ENCODE measurements around the gene COL6A3. TPM values are rescaled to one million over a fixed set of nuclear protein-coding genes. Genes with fewer than 3 reads are reported as not detected.

COL6A3 gene
- polyA plus RNA-seq, 3 donors: not detected

GRCh38 chr2:237315170-237315828 lies 98.7 kb downstream of the COL6A3 start:
- Histone ChIP-seq H3K27ac (ENCODE audit: low read depth in 1 of 2, low read length in 2 of 2) (no peak overlapping the region), H2AFZ (ENCODE audit: insufficient read depth, low read depth, low read length, poor library complexity, severe bottlenecking) (no peak overlapping the region), H3K4me2 (replicated peaks; ENCODE audit: extremely low read depth, low read length, poor library complexity, severe bottlenecking) (no peak overlapping the region), H3K9ac (ENCODE audit: insufficient read depth, low read length, poor library complexity, severe bottlenecking) (no peak overlapping the region), H3K9me3 (replicated peaks in 1 of 2; ENCODE audit: control insufficient read depth in 1 of 2, insufficient read depth in 1 of 2, low read length in 2 of 2) (no peaks in the 10 kb centered on the region), H3K27me3 (ENCODE audit: control insufficient read depth in 2 of 2, insufficient read depth in 2 of 2, low read length in 2 of 2) (no peaks in the 10 kb centered on the region), H3K4me1 (ENCODE audit: control insufficient read depth in 1 of 2, insufficient read depth in 2 of 2, low read length in 2 of 2) (no peaks in the 10 kb centered on the region), H4K20me1 (ENCODE audit: insufficient read depth, low read length) (no peaks in the 10 kb centered on the region), H3K4me3 (replicated peaks in 1 of 3; ENCODE audit: low read depth in 2 of 3, low read length in 3 of 3) (no peak overlapping the region), H3K36me3 (replicated peaks in 1 of 2; ENCODE audit: control insufficient read depth in 1 of 2, insufficient read depth in 2 of 2, low read length in 2 of 2) (no peaks in the 10 kb centered on the region), H3K79me2 (ENCODE audit: insufficient read depth, low read length) (no peaks in the 10 kb centered on the region)
- no peak for DNase-seq
- Mint-ChIP-seq H3K4me3 (no peak overlapping the region), H3K27ac (no peak overlapping the region), H3K36me3 (no peaks in the 10 kb centered on the region), H3K27me3 (ENCODE audit: low read depth in 3 of 3) (peaks cover 0 to 15% (median 4%) of the 10 kb centered on the region in 3 donors), H3K4me1 (peaks cover 2% of the 10 kb centered on the region), H3K9me3 (no peaks in the 10 kb centered on the region)
- no peak for TF ChIP-seq CTCF (IDR thresholded peaks at IDR 0.05)
- intact Hi-C loops (cut with micrococcal nuclease): no loop called here
- WGBS (ENCODE audit: insufficient coverage): 79% methylated on average over 10 of the region's 14 CpGs

GRCh38 chr2:237314681-237315080 lies 99.3 kb downstream of the COL6A3 start:
- no CpG with 5 or more reads among the region's 3 CpGs for WGBS (ENCODE audit: insufficient coverage)
- no peak overlapping the region for H3K9ac ChIP-seq (ENCODE audit: insufficient read depth, low read length, poor library complexity, severe bottlenecking)
- intact Hi-C loops (cut with micrococcal nuclease): no loop called here

More at GRCh38 chr2:237314681-237315080, 99.3 kb downstream of the COL6A3 start:
- Histone ChIP-seq H3K4me3 (replicated peaks in 1 of 3; ENCODE audit: low read depth in 2 of 3, low read length in 3 of 3) (no peak overlapping the region), H3K4me1 (ENCODE audit: control insufficient read depth in 1 of 2, insufficient read depth in 2 of 2, low read length in 2 of 2) (no peaks in the 10 kb centered on the region), H2AFZ (ENCODE audit: insufficient read depth, low read depth, low read length, poor library complexity, severe bottlenecking) (no peak overlapping the region), H3K27me3 (ENCODE audit: control insufficient read depth in 2 of 2, insufficient read depth in 2 of 2, low read length in 2 of 2) (no peaks in the 10 kb centered on the region), H3K9me3 (replicated peaks in 1 of 2; ENCODE audit: control insufficient read depth in 1 of 2, insufficient read depth in 1 of 2, low read length in 2 of 2) (no peaks in the 10 kb centered on the region), H3K36me3 (replicated peaks in 1 of 2; ENCODE audit: control insufficient read depth in 1 of 2, insufficient read depth in 2 of 2, low read length in 2 of 2) (no peaks in the 10 kb centered on the region), H3K27ac (ENCODE audit: low read depth in 1 of 2, low read length in 2 of 2) (no peak overlapping the region), H3K4me2 (replicated peaks; ENCODE audit: extremely low read depth, low read length, poor library complexity, severe bottlenecking) (no peak overlapping the region), H3K79me2 (ENCODE audit: insufficient read depth, low read length) (no peaks in the 10 kb centered on the region), H4K20me1 (ENCODE audit: insufficient read depth, low read length) (no peaks in the 10 kb centered on the region)
- H3K36me3 Mint-ChIP-seq: no peaks in the 10 kb centered on the region
- H3K9me3 Mint-ChIP-seq: no peaks in the 10 kb centered on the region
- no peak overlapping the region for H3K4me3 Mint-ChIP-seq
- DNase-seq: no peak
- TF ChIP-seq CTCF (IDR thresholded peaks at IDR 0.05): no peak
- H3K27me3 Mint-ChIP-seq (ENCODE audit: low read depth in 3 of 3): peaks cover 0 to 15% (median 4%) of the 10 kb centered on the region in 3 donors
- no peak overlapping the region for H3K27ac Mint-ChIP-seq
- peaks cover 2% of the 10 kb centered on the region for H3K4me1 Mint-ChIP-seq

All from CD14-positive monocyte (primary cell).